Loucy (cell line): ENCODE data around the gene ACOT8.
"Not testable (repeated sequence)": the region's sequence is repeated elsewhere in the genome, so short reads cannot be mapped to it uniquely, and the experiment has no call there.

Source experiments
- H2AFZ ChIP-seq: fragments of 200-600 bp; sonication (generic); 2 replicates; pipeline ENCODE4 v1.6.0; 2016; ENCODE audit warnings: antibody characterized with exemption, mild to moderate bottlenecking, low read length, moderate library complexity
- H3F3A ChIP-seq: fragments of 200-600 bp; 2 replicates; pipeline ENCODE4 v1.6.0; 2016; ENCODE audit warnings: antibody characterized with exemption, low read depth, mild to moderate bottlenecking
- H3K27me3 ChIP-seq: fragments of 200-600 bp; sonication (generic); 2 replicates; pipeline ENCODE4 v1.6.1; 2014; ENCODE audit warnings: low read length, mild to moderate bottlenecking; ENCODE audit not compliant: insufficient read depth, poor library complexity, severe bottlenecking
- H3K36me3 ChIP-seq: fragments of 200-600 bp; sonication (generic); 2 replicates; pipeline ENCODE4 v1.6.1; 2016; ENCODE audit warnings: low read length; ENCODE audit not compliant: insufficient read depth
- H3K4me1 ChIP-seq: fragments of 200-600 bp; sonication (generic); 2 replicates; pipeline ENCODE4 v1.5.1; 2014; ENCODE audit warnings: low read length, mild to moderate bottlenecking; ENCODE audit not compliant: insufficient read depth, poor library complexity, severe bottlenecking
- H3K4me2 ChIP-seq: fragments of 200-600 bp; sonication (generic); 2 replicates; pipeline ENCODE4 v1.6.0; 2014; ENCODE audit warnings: antibody characterized with exemption, low read length, low read depth, mild to moderate bottlenecking; ENCODE audit not compliant: poor library complexity, severe bottlenecking
- H3K4me3 ChIP-seq: fragments of 200-600 bp; sonication (generic); 2 replicates; pipeline ENCODE4 v1.5.1; 2014; ENCODE audit warnings: low read length, mild to moderate bottlenecking, mixed read lengths; ENCODE audit not compliant: poor library complexity, severe bottlenecking
- H3K79me2 ChIP-seq: fragments of 200-600 bp; sonication (generic); 2 replicates; pipeline ENCODE4 v1.6.1; 2014; ENCODE audit warnings: low read length; ENCODE audit not compliant: insufficient read depth
- H3K9ac ChIP-seq: fragments of 200-600 bp; sonication (generic); 2 replicates; pipeline ENCODE4 v1.6.0; 2014; ENCODE audit warnings: mild to moderate bottlenecking, low read depth, low read length, moderate library complexity; ENCODE audit not compliant: poor library complexity, severe bottlenecking
- H3K9me2 ChIP-seq: fragments of 200-600 bp; sonication (generic); replicated peaks from 2 replicates; pipeline ENCODE4 v1.6.1; 2016; ENCODE audit warnings: low read depth, low read length, mixed read lengths
- H3K9me3 ChIP-seq: fragments of 200-600 bp; sonication (generic); 2 replicates; pipeline ENCODE4 v1.6.1; 2014; ENCODE audit warnings: mild to moderate bottlenecking, antibody characterized with exemption, low read length, low read depth; ENCODE audit not compliant: insufficient read depth
- H4K20me1 ChIP-seq: fragments of 200-600 bp; sonication (generic); 2 replicates; pipeline ENCODE4 v1.6.0; 2014; ENCODE audit warnings: antibody characterized with exemption, low read length, mild to moderate bottlenecking; ENCODE audit not compliant: insufficient read depth, poor library complexity, severe bottlenecking
- CTCF ChIP-seq: fragments of 200-600 bp; sonication (generic); conservative IDR thresholded peaks from 2 replicates; pipeline ENCODE4 v1.5.1; 2014; ENCODE audit warnings: mild to moderate bottlenecking, antibody characterized with exemption, low read length
- EZH2phosphoT487 ChIP-seq: fragments of 200-600 bp; IDR thresholded peaks from 2 replicates; pipeline ENCODE4 v1.6.1; 2018; ENCODE audit warnings: antibody characterized with exemption, mild to moderate bottlenecking, moderate library complexity, borderline replicate concordance

Gene ACOT8

DNA sequence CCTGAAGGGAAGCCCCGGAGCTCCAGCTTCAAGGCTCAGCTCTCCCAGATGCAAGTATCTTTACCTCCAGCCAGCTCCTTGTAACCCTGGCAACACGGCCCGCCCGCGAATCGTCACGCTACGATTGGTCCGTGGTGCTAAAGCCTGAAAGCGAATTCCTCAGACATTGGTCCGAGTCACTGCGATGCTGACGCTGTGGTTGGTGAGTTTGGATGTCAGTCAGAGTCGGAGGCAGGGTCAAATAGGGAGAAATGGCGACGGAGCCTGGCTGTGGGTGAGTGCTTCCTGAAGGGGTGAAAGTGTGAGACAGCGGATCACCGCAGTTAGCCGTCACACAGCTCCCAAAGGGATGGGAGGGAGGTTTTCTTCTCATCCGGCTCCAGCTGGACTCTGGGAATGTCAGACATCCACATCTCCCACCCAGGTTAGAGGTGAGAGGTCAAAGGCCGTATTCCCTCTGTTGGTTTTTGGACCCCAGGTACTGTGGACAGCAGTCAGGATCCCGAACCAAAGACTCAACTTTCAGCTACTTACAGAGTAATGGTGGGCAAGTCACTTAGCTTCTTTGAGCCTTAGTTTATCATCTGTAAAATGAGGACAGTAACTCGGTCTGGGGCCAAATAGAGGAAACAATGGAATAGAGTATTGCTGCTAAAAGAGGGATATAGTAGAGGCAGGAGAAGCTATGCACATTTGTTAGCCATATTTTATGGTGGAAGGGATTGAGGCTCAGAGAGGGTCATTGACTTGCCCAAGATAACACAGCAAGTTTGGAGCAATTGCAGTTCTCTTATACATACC is 24.0 kb upstream of the ACOT8 start, which contains the start of gene ZSWIM1:
TSS of gene ZSWIM1 (plus strand) at position 240 of the 801 bp plus-strand sequence. CDS start 1,366 bp downstream, outside the sequence.
- H3K27me3 ChIP-seq, result no peaks in the 10 kb centered on the region
- H3K9me2 ChIP-seq, result no peaks in the 10 kb centered on the region
- H4K20me1 ChIP-seq, result peaks cover 8% of the 10 kb centered on the region
- H3K4me3 ChIP-seq, result peak within 1 kb of the TSS; percentile 96
- TF ChIP-seq CTCF (no peak), EZH2phosphoT487 (no peak)
- peaks cover 29% of the 10 kb centered on the region; the same call in 1 of the 2 replicates for H3K36me3 ChIP-seq
- peak within 1 kb of the TSS; percentile 92 for H3K4me2 ChIP-seq
- H3F3A ChIP-seq, result peaks cover 3% of the 10 kb centered on the region; the same call in 1 of the 2 replicates
- H2AFZ ChIP-seq, result peak within 1 kb of the TSS; percentile 68
- H3K9me3 ChIP-seq, result no peaks in the 10 kb centered on the region
- H3K4me1 ChIP-seq, result peaks cover 35% of the 10 kb centered on the region
- H3K79me2 ChIP-seq, result peaks cover 35% of the 10 kb centered on the region
- H3K9ac ChIP-seq, result peak within 1 kb of the TSS; percentile 93

DNA sequence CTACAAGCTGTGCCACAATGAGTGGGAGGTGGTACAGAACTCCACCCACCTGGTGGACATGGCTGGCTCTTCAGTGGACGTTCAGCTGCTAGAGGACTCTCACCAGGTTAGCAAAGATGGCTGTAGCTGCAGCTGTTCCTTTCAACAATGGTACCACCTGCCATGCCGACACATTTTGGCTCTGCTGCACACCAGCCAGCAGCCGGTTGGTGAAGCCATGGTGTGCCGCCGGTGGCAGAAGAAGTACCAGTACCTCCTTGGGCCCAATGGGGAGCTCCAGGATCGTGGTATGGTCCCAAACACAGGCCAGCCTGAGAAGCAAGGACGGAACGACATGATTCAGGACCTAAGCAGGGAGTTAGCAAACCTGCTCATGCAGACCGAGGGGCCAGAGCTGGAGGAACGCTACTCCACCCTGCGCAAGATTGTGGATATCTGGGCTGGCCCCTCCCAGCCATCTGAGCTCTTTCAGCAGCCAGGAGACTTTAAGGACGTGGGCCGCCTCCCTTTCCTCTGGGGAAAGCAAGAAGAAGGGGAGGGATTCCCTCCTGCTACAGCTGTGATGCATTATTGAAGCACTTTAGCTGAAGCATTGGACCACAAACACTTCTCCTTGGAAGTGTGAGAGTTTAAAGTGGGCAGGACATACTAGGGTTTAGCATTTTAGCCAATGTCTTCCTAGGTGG is 21.0 kb upstream of the ACOT8 start:
- Histone ChIP-seq H4K20me1 (peaks cover 4% of the 10 kb centered on the region), H2AFZ (no peak overlapping the region), H3K9ac (no peak overlapping the region), H3K79me2 (peaks cover 22% of the 10 kb centered on the region), H3K4me1 (peaks cover 15% of the 10 kb centered on the region), H3K4me2 (no peak overlapping the region), H3K9me2 (no peaks in the 10 kb centered on the region), H3K36me3 (peaks cover 23% of the 10 kb centered on the region; the same call in 1 of the 2 replicates), H3K4me3 (no peak overlapping the region), H3K27me3 (no peaks in the 10 kb centered on the region), H3K9me3 (no peaks in the 10 kb centered on the region), H3F3A (no peaks in the 10 kb centered on the region)
- TF ChIP-seq EZH2phosphoT487, result no peak
- TF ChIP-seq CTCF, result no peak

- no peaks in the 10 kb centered on the region for H3K27me3 ChIP-seq
- no peak overlapping the region for H3K9ac ChIP-seq
- H4K20me1 ChIP-seq, result no peaks in the 10 kb centered on the region
- no peak for TF ChIP-seq EZH2phosphoT487
- no peak for TF ChIP-seq CTCF
- no peaks in the 10 kb centered on the region for H3K9me3 ChIP-seq
- no peaks in the 10 kb centered on the region for H3K9me2 ChIP-seq
- H2AFZ ChIP-seq, result no peak overlapping the region
- H3K36me3 ChIP-seq, result peaks cover 22% of the 10 kb centered on the region; the same call in 1 of the 2 replicates
- no peak overlapping the region for H3K4me2 ChIP-seq
- H3K4me1 ChIP-seq, result no peaks in the 10 kb centered on the region
- H3K4me3 ChIP-seq, result no peak overlapping the region
- H3K79me2 ChIP-seq, result no peaks in the 10 kb centered on the region
- H3F3A ChIP-seq, result no peaks in the 10 kb centered on the region
Observed at GRCh38 chr20:45874576-45874975, 17.4 kb upstream of the ACOT8 start.

GRCh38 chr20:45874104-45874481 is 16.9 kb upstream of the ACOT8 start:
- H3K36me3 ChIP-seq, result peaks cover 22% of the 10 kb centered on the region; the same call in 1 of the 2 replicates
- not testable (repeated sequence) for H3K4me3 ChIP-seq, H3K9me2 ChIP-seq, H3K9me3 ChIP-seq, H3F3A ChIP-seq, H3K4me1 ChIP-seq, H3K79me2 ChIP-seq, H4K20me1 ChIP-seq, H3K4me2 ChIP-seq, H2AFZ ChIP-seq, H3K27me3 ChIP-seq, H3K9ac ChIP-seq
